Smooth muscle cell of the pulmonary artery (primary cell): ENCODE results near the gene FGFR4. TPM values are rescaled to one million over a fixed set of nuclear protein-coding genes. Genes with fewer than 3 reads are reported as not detected.

Experiments
- total RNA-seq: library from RNA; depleted of rRNA; stranded (reverse); fragments of >200 nt; gene quantifications from 2 replicates; pipeline ENCODE4 v1.2.3, GENCODE V29; 2014

FGFR4 gene
- 0.33 and 0.65 TPM in 2 replicates for total RNA-seq

GRCh38 chr5:177086654-177087397 lies at the start of gene FGFR4:
Gene FGFR4 (plus strand): TSS chr5:177086915. CDS start chr5:177089603, 2,688 bp downstream.

GRCh38 chr5:177133096-177133852 lies 46.6 kb downstream of the FGFR4 start, which contains the start of gene NSD1:
Gene NSD1 (plus strand): TSS chr5:177133773. CDS start chr5:177135104, 1,331 bp downstream.

Other genes with a start within 250 kb of the FGFR4 start
- gene HK3, start 187.6 kb upstream of the FGFR4 start, total RNA-seq, result not detected in 2 replicates
- gene UIMC1, start 80.1 kb upstream of the FGFR4 start, total RNA-seq, result 20.8 and 22.7 TPM in 2 replicates
- 14.3 and 14.7 TPM in 2 replicates for gene ZNF346, start 64.2 kb upstream of the FGFR4 start, total RNA-seq
- 45.2 and 46.0 TPM in 2 replicates for gene NSD1, start 46.9 kb downstream of the FGFR4 start, total RNA-seq
- 20.3 and 25.1 TPM in 2 replicates for gene RAB24, start 216.8 kb downstream of the FGFR4 start, total RNA-seq
- gene PRELID1, start 216.9 kb downstream of the FGFR4 start, total RNA-seq, result 54.6 and 58.7 TPM in 2 replicates
- gene MXD3, start 225.0 kb downstream of the FGFR4 start, total RNA-seq, result 2.6 and 5.0 TPM in 2 replicates